CD4-positive, alpha-beta T cell treated with Interleukin-4 for 4 hours (primary cell): ENCODE results near the gene SRR.

Source experiments
- DNase-seq: peaks from one replicate; pipeline ENCODE4 v3.0.0-alpha.2; 2020

Gene SRR

DNA sequence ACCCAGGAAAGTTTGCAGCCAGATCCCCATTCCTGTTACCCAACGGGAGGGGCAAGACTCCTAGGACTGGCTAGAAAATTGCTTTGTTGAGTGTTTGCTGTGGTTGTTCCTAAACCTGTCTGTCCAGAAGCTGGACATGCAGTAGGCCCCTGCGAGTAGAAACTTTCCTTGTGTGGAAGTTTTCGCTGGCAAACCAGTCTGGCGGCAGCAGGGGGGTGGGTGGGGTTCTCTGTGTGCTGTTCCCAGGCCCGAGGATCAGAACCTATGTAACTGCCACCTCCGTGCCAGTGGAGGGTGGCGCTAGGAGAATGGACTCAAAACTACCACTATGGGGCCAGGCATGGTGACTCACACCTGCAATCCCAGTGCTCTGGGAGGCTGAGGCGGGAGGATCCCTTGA is 42.7 kb downstream of the SRR start:
- no peak for DNase-seq

DNA sequence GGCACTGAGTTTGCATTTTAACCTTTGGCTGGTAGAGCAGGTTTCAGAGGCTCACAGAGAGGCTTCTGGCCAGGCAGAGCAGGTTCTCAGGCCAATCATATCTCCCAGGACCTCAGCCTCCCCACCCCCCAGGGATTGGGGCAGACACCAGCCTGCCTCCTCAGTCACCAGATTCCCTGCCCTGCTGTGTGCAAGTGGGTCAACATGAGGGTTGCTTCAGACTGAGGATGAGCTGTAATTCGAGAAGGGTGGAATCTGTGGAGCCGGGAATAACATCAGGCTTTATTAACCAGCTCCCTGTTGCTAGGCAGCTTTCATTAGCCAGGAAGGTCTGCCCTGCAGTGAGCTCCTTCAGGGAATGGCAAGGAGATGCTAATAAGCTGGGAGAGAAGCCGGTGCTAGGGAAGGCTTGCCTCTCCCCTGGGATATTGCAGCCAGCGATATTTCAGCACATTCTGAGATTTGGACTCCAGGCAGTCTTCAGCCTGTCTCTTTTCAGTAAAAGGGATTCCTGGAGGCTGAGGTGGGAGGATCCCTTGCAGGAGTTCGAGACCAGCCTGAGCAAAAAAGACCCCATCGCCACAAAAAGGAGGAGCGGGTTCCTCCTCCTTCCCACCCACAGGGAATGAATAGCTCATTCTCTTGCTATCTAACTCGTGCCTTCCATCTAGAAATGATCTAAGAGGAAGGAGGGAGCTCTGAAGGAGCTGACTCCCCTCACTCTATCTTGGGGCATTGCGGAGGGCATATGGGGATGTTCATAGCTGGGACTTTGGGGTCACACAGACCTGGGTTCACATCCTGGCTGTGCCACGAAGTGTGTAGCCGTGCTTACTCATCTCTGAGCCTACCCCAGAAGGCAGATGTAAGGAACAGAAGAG is 44.3 kb downstream of the SRR start:
- DNase-seq = no peak

DNA sequence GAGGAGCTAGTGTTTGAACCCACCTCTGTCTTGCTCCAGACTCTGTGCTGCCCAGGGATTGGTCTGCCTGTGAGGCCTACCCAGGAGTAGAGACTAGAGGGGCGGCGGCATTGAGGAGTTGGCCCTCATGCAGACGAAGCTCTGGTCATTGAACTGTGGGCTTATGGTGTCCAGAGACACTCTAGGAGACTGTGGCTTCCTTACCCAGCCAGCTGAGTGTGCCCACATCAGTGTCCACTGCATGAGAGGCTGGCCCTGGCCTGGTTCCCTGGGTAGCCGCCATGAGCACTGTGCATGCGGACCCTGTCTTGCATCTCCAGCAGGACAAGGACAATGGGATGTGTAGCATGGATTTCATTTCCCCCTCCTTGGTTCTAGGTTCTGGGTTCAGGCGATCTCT is 47.5 kb downstream of the SRR start:
- no peak for DNase-seq

DNA sequence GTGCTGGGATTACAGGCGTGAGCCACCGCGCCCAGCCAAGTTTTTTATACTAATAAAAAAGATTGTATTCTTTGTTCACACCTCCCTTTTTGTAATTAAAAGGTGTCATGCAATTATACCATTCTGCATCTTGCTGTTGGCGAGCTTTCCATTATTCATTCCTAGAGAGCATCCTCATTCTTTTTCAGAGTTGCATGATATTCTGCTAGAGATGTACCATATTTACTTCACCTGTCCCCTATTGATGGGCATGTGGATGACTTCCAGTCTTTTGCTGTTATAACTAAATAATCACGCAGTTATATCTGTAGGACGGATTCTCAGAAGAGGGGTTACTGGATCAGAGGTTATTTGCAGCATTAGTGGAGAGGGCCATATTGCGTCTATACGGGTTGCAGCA is 50.6 kb downstream of the SRR start:
- DNase-seq = no peak

DNA sequence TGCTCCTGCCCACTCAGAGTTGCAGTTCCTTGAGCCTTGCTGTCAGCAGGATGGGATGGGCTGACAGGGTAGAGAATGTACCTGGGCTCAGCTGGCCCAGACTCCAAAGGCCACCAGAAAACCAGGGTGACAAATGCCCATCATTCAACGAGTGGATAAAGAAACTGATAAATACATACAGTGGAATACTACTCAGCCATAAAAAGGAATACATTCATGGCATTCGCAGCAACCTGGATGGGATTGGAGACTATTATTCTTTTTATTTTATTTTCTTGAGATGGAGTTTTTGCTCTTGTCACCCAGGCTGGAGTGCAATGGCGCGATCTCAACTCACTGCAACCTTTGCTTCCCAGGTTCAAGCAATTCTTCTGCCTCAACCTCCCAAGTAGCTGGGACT is 53.5 kb downstream of the SRR start:
- DNase-seq = no peak

DNA sequence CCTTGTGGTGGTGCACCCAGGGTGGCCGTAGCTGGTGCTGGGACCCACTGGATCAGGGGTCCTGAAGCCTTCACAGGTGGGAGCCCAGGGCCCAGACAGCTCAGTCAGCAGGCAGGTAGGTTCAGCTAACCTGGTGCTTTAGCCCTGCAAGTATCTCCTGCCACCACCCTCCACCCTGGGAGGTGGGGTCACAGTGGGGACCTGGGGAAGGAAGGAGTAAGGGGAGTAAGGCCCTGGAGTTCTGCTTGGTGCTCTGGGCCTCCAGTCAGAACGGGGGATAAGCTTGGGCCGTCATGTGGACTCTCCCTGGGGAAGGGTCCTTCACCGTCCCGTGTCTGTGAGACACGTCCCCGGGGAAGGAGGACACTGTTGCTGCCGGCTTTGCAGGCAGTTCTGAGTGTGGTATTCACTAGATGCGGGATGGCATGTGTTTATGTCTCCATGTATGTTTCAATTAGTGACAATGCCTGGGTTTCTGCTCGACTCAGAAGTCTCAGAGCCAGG is 54.2 kb downstream of the SRR start:
- no peak for DNase-seq

DNA sequence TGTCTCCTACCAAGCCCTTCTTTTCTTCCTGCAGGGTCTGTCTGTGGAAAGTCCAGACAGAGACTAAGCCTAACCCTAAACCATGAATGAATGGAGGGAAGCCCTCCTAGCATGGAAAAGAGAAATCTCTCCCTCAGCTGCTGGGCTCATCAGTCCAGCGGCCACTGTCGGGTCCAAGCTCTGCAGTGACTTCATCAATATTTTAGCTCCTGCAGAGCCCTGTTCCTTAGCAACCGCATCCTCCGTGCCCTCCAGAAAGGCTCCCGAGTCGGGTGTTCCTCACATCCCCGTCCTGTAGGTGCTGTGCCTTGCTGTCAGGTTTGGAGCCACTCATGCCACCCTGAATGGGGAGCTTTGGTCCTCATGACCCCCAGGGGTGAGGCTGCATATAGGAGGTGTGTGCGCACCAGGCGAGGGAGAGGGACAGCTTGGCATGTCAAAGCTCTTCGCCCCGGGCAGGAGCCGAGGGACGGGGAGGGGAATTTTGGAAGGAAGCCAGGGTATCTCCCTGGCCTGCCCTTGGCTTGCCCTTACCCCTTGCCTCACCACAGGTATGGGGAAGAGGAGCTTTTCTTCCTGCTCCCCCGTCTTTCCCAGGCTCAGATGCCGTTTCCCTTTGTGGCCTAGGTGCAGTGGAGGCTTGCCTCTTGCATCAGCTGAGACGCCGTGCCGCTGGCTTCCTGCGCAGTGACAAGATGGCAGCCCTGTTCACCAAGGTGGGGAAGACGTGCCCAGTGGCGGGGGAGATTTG is 57.4 kb downstream of the SRR start:
- DNase-seq = no peak

DNA sequence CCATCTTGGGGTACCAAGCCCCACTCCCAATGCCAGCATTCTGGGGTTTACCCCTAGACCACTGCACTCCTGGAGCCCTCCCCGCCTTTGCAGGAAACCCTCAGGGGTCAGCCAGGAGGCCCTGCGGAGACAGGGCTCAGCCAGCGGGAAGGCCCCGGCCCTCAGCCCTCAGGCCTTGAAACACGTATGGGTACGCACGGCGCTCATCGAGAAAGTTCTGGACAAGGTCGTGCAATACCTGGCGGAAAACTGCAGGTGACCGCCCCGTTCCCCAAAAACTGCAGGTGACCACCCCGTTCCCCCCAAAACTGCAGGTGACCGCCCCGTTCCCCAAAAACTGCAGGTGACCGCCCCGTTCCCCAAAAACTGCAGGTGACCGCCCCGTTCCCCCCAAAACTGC is 58.3 kb downstream of the SRR start:
- DNase-seq = no peak

DNA sequence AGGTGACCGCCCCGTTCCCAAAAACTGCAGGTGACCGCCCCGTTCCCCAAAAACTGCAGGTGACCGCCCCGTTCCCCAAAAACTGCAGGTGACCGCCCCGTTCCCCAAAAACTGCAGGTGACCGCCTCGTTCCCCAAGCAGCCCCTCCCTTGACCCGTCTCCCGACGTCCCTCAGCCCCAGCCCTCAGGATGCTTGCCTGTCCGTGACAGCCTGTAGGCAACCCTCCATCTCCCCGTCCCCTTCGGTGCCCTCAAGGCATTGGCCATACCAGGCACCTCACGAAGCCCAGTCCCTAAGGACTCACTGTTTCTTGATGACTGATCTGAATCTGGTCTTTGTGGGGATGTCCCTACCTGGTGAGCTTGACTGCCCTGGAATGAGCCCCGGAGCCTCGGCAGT is 58.7 kb downstream of the SRR start:
- DNase-seq = no peak

DNA sequence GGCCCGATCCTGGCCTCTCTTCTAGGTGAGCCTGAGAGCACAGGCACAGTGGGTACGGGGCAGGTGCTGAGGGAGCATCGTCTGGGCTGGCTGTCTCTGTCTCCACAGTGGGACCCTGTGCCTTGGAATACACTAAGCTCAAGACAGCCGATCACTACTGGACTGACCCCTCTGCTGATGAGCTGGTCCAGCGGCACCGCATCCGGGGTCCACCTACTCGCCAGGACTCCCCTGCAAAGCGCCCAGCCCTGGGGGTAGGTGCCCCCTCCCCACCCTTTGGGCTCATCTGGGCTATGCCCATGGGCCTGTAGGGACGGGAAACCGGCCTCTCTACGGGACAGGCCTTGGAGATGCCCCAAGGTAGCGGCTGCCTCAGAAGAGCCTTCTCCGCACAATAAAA is 59.1 kb downstream of the SRR start:
- no peak for DNase-seq

DNA sequence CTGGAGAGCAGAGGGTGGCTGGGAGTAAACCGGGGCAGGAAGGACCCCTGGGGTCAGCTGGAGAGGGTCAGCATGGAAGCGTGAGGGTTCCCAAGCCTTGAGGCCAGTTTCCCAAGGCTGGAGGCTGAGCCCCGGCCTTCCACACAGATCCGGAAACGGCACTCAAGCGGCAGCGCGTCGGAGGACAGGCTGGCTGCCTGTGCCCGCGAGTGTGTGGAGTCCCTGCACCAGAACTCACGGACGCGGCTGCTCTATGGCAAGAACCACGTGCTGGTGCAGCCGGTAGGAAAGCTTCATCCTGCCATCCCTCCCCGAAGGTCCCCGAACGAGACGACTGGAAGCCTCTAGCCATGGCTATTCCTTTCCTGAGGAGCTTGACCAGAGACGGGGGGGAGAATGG is 59.6 kb downstream of the SRR start:
- DNase-seq = no peak

DNA sequence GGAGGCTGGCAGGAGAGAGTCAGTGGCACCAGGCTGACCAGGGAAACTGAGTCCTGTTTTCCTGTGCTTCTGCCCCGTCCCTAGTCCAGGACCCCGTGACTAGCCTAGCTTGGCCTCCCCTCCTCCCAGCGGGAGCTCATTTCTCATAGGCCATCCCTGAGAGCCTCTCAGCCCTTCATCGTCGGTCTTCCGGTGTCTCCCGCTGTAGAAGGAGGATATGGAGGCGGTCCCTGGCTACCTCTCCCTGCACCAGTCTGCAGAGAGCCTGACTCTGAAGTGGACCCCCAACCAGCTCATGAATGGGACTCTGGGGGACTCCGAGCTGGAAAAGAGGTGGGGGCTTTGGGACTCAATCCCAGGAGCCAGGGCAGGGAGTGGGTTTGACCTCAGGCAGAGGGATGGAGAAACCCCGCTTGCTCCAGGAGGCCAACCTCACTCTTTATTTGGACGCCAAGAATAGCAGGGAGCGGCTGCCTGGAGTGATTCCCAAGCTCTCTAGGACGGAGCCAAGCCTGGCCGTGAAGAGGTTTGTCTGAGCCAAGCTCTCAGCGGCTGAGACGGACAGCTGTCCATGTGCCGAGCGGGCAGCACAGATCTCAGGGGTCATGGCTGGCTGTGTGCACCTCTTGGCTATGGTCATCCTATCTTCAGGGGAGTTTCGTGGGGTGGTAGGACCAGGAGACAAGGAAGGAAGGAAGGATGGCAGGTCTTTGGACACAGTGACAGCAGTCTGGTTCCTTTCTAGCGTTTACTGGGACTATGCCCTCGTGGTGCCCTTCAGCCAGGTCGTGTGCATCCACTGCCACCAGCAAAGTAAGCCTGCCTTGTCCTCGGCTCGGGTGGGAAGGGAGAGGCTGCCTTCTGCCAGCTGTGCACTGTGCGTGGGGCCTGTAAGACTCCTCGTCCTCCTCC is 60.4 kb downstream of the SRR start:
- DNase-seq = no peak

DNA sequence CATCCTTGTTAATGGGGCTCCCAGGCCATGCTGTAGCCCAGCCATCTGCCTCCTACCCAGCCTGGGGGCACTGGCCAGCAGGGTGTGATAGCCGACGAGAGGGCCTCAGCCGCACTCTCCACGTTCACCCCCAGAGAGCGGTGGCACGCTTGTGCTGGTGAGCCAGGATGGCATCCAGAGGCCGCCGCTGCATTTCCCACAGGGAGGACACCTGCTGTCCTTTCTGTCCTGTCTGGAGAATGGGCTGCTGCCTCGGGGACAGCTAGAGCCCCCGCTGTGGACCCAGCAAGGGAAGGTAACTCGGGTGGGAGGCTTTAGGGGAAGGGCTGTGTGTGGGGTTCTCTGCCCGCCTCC is 61.0 kb downstream of the SRR start:
- no peak for DNase-seq

DNA sequence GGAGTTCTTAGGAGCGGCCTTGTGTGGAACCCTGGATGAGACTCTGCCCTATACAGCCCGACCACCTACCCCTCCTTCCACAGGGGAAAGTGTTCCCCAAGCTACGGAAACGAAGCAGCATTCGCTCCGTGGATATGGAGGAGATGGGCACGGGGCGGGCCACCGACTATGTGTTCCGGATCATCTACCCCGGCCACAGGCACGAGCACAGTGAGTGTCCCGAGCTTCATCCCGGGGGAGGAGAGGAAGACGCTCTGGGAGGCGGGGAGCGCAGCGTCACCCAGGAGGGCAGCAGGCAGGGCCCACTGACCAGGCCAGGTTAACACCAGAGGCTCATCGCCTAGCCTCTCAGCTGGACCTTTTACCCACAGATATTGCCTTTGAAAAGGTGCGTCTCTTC is 61.4 kb downstream of the SRR start:
- no peak for DNase-seq

DNA sequence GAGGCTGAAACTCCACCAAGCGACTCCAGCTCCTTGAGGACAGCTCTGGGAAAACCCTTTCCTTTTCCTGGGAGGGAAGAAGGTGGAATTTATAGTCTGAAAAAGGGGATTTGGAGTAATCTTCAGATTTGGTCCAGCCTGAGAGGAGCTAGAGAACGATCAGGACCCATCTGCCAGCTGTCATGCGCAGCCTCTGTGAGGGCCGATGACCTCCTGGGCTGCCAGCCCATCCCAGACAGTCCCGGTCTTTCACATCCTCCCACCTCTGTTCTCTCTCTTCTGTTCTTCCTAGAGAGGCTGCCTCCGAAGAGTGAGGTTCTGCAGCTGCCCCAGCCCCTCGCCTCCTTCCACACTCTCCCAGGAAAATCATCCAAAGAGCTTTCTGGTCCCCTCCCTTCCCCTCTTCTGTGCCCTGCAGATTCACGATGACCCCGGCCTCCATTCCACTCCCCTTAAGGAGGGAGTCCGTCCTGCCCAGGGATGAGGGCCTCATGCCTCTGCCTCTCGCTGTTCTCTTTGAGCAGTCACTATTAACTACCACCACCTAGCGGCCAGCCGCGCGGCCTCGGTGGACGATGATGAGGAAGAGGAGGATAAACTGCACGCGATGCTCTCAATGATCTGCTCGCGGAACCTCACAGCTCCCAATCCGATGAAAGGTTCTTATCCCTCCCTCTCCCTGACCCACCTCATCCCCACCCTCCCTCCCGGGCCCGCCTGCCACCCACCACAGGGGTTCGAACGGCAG is 63.2 kb downstream of the SRR start:
- no peak for DNase-seq

DNA sequence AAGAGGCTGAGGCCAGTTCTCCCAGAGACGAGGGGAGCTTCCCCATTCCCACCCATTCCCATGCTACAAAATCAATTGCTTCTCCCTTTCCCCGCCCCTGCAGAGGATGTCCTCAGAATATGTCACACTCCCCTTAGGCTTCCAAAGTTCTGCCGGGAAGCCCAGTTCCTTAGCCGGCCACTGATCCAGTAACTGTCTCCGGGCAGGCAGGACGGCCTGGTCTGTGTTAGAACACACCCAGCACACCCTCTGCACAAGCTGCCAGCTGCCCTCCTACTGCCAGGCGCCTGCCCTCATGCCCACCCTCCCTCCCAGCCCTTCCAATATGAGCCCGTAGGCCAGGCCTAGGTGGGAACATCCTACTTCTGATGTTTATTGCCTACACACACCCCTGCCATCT is 64.6 kb downstream of the SRR start:
- no peak for DNase-seq

DNA sequence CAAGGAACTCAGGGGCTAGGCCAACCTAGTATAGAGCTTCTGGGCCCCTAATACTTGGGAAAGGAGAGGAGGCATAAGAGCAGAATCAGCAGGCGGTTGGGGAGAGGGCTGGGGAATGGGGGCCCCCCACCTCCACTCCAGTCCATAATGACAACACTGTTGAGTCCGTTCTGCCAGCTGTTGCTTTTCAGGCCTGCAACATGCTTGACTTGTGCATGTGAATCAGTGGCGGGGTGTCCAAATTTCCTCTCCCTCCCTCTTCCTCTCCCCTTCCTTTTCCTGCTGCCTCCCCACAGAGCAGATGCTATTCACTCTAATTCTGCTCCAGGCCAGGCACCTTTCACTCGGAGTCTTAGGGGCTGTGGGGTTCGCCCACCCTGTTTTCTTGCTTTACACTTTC is 65.3 kb downstream of the SRR start:
- DNase-seq = no peak

DNA sequence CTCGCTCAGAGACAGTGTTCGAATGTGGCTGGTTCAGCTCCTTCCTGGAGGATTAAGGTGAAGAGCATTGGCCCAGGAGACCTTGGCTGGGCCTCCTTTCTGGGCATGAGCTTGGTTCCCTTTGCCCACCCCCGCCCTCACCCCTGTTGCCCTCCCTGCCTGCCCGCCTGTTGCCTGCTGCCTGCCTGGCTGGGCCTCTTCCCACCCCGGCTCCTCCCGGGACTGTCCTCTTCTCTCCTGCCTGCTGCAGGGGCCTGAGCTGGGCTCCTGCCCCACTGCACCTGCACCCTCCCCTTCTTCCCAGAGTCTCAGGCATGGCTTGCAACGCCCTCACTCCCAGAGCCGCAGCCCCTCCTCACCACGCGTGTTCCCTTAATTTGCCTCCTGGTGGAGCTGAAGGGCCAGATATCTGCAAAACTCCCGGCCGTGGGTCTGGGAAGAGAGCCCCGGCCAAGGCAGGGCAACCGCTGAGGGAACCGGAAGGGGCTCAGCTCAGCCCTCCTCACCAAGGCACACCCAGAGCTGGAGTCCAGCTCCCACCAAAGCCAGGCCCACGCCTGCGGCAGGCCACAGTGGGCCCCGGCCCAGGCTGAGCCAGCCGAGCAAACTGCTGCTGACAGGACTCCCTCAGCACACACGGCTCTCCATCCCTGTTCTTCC is 65.9 kb downstream of the SRR start:
- DNase-seq = no peak

DNA sequence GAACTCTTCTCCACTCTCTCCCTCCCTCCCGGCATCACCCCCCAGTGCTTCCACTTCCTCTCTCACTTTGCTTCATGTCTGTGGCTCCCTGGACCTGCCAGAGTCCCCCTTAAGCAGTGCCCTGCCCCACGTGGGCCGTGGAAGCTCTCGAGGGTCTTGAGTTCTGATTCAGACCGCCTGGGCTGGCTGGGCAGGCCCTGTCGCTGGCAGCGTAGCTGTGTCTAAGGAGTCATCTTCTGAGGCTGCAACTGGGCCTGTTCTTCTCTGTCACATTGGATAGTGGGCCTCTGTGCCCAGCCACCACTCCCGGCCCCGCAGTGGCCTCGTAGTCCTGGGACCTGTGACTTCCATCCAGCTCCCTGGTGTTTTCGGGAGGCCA is 66.5 kb downstream of the SRR start:
- no peak for DNase-seq

DNA sequence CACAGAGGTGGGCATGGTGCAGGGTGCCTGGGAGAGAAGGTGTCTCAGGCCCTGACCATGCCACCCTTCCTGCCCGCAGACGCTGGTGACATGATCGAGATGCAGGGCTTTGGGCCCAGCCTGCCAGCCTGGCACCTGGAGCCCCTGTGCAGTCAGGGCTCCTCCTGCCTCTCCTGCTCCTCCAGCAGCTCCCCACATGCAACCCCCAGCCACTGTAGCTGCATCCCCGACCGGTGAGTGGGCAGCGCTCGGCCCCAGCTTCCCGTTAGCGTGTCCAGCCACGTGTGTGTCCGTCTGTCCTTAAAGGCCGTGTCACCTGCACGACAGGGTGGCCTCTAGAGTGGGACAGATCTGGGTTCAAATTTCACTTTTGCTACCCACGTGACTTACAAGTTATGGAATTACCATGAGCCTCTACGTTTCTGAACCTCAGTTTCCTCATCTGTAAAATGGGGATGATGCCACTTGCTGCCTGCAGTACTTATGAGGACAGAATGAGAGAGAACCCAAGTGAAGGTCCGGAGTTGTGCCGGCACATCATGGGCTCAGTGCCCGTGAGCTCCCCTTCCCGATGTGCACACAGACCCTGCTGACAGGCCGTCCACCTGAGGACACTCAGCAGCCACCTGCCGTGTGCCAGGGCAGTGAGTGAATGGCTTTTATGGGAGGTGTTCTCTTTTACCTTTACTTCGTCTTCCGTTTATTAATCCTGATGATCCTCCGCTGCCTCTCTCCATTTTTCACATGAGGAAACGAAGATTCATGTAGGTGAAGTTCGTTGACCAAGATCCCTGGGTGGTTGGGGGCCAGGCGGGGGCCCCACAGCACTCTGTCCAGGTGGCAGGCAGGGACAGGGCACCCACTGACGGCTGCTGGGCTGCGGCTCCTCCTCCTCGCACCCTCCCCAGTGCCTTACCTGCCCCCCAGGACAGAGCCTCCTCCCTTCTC is 67.7 kb downstream of the SRR start:
- no peak for DNase-seq

DNA sequence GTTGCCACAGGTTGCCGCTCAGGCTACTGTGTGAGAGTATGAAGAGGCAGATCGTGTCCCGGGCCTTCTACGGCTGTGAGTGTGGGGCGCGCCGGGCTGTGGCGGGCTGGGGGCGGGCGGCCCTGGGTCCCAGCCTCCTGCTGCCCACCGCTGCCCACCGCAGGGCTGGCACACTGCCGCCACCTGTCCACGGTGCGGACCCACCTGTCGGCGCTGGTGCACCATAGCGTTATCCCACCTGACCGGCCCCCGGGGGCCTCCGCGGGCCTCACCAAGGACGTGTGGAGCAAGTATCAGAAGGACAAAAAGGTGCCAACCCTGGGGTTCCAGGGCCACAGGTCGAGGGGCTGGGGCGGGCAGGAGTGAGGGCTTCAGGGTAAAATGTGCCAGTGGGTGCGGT is 68.4 kb downstream of the SRR start:
- no peak for DNase-seq
